Pancreas (tissue), 8 donors: Measurements from ENCODE around the gene ELOA2. TPM values are rescaled to one million over a fixed set of nuclear protein-coding genes. Genes with fewer than 3 reads are reported as not detected.

Experiments used
- polyA plus RNA-seq, 2 donors: library from polyadenylated mRNA; stranded (reverse); fragments of 200-250 nt; gene quantifications; one replicate each; pipeline ENCODE4 v1.2.3, GENCODE V29; 2013
- total RNA-seq, 6 donors: library from RNA; stranded (reverse); fragmentation: NEBNext Ultra II Directional in 4 of 6; extraction: Animal tissue kit (Norgen Biotek cat#: 25700) in 4 of 6; gene quantifications; one replicate each; pipeline versions ENCODE4 v1.2.1 to v1.2.4, GENCODE V29; 2021 to 2023
- donor health status: healthy with polysubstance abuse.
- donor health status: DM: no; HTN: no; CAD: no; lungs with moderate emphysema.
- donor health status: DM: no; HTN: no; CAD: no.
- donor health status: Bipolar disorder and iron deficiency.
- donor health status: DM: yes; HTN: yes; CAD: no.
- donor health status: DM: no; HTN: no; CAD: no.
- donor health status: DM: no; HTN: no; CAD: no.
- donor health status: DM: yes; HTN: yes; CAD: no.

Gene ELOA2
- total and polyA plus RNA-seq, 8 donors = not detected

Other genes with a start within 250 kb of the ELOA2 start
- gene PIAS2, start 118.1 kb downstream of the ELOA2 start, total RNA-seq = 10 to 100 TPM in 5 of 6 donors, 1 to 10 TPM in 1; 9.9 to 17.6 (median 12.9) TPM
- gene PIAS2, start 118.1 kb downstream of the ELOA2 start, polyA plus RNA-seq = 1 to 10 TPM; 2.8 to 3.5 TPM
- 1 to 10 TPM in 5 of 6 donors, under 1 TPM in 1; 0.97 to 1.8 (median 1.5) TPM for gene KATNAL2, start 118.0 kb downstream of the ELOA2 start, total RNA-seq
- 1 to 10 TPM; 1.9 to 3.8 TPM for gene KATNAL2, start 118.0 kb downstream of the ELOA2 start, polyA plus RNA-seq
- gene HDHD2, start 114.9 kb upstream of the ELOA2 start, total RNA-seq = 10 to 100 TPM; 20.7 to 28.0 (median 22.0) TPM
- gene HDHD2, start 114.9 kb upstream of the ELOA2 start, polyA plus RNA-seq = 10 to 100 TPM; 12.7 to 27.0 TPM
- gene IER3IP1, start 140.7 kb upstream of the ELOA2 start, total RNA-seq = 1 to 10 TPM; 2.7 to 7.1 (median 5.0) TPM
- 10 to 100 TPM in 1 of 2 donors, 1 to 10 TPM in 1; 6.9 to 15.4 TPM for gene IER3IP1, start 140.7 kb upstream of the ELOA2 start, polyA plus RNA-seq
- gene SKOR2, start 216.0 kb upstream of the ELOA2 start, total RNA-seq = not detected
- not detected for gene SKOR2, start 216.0 kb upstream of the ELOA2 start, polyA plus RNA-seq